Hematopoietic multipotent progenitor cell treated with erythropoietin and hydrocortisone succinate and interleukin-3 and kit ligand, for 4 days (in vitro differentiated cells): ENCODE results near the gene FOXP1.

Experiments
- DNase-seq: peaks from one replicate; pipeline ENCODE4 v3.0.0-alpha.2; 2015

Gene FOXP1

GRCh38 chr3:71047616-71048531 lies 535.7 kb downstream of the FOXP1 start:
- DNase-seq: no peak

- DNase-seq: no peak
Observed at GRCh38 chr3:71046791-71047190, 536.7 kb downstream of the FOXP1 start.

- DNase-seq: no peak
Observed at GRCh38 chr3:71045917-71046282, 537.6 kb downstream of the FOXP1 start.

- DNase-seq: no peak
Observed at GRCh38 chr3:71045212-71045916, 538.2 kb downstream of the FOXP1 start.

GRCh38 chr3:71042759-71043158 lies 540.8 kb downstream of the FOXP1 start:
- no peak for DNase-seq

- DNase-seq: no peak
Observed at GRCh38 chr3:71041371-71041770, 542.2 kb downstream of the FOXP1 start.

GRCh38 chr3:71039332-71039731 lies 544.2 kb downstream of the FOXP1 start:
- DNase-seq: no peak

GRCh38 chr3:71037775-71038174 lies 545.8 kb downstream of the FOXP1 start:
- DNase-seq: no peak

GRCh38 chr3:71035886-71036285 lies 547.6 kb downstream of the FOXP1 start:
- no peak for DNase-seq

- peak; percentile 67 for DNase-seq
Observed at GRCh38 chr3:71035314-71035713, 548.2 kb downstream of the FOXP1 start.

GRCh38 chr3:71033681-71034220 lies 549.8 kb downstream of the FOXP1 start:
- no peak for DNase-seq

- no peak for DNase-seq
Observed at GRCh38 chr3:71031914-71032521, 551.5 kb downstream of the FOXP1 start.

- no peak for DNase-seq
Observed at GRCh38 chr3:71031181-71031580, 552.3 kb downstream of the FOXP1 start.

- no peak for DNase-seq
Observed at GRCh38 chr3:71030748-71031147, 552.8 kb downstream of the FOXP1 start.

- DNase-seq: no peak
Observed at GRCh38 chr3:71029770-71030169, 553.8 kb downstream of the FOXP1 start.

- no peak for DNase-seq
Observed at GRCh38 chr3:71028802-71029201, 554.7 kb downstream of the FOXP1 start.

- no peak for DNase-seq
Observed at GRCh38 chr3:71028184-71028583, 555.3 kb downstream of the FOXP1 start.

GRCh38 chr3:71026634-71027578 lies 556.6 kb downstream of the FOXP1 start:
- peak; percentile 26 for DNase-seq

GRCh38 chr3:71025516-71025915 lies 558.0 kb downstream of the FOXP1 start:
- no peak for DNase-seq

- DNase-seq: no peak
Observed at GRCh38 chr3:71025010-71025409, 558.5 kb downstream of the FOXP1 start.

GRCh38 chr3:71022551-71023335 lies 560.8 kb downstream of the FOXP1 start:
- DNase-seq: no peak
